Immature natural killer cell (primary cell): ENCODE measurements around the gene HCN2. TPM values are rescaled to one million over a fixed set of nuclear protein-coding genes. Genes with fewer than 3 reads are reported as not detected.
A peak's percentile ranks its signal among the peaks of the same experiment; 100 is the strongest.
"Not testable (repeated sequence)": the region's sequence is repeated elsewhere in the genome, so short reads cannot be mapped to it uniquely, and the experiment has no call there.

ENCODE experiments used
- DNase-seq, 3 donors: peaks; one replicate each; pipeline ENCODE4 v3.0.0; 2022; ENCODE audit warnings: mixed read lengths in 1 of 3
- H3K27ac Mint-ChIP-seq, 6 donors: one replicate each; pipeline ENCODE4 v1.8.0; 2020; ENCODE audit warnings: mixed read lengths in 6 of 6, mild to moderate bottlenecking in 5 of 6, inconsistent platforms in 4 of 6, moderate library complexity in 3 of 6
- H3K27me3 Mint-ChIP-seq, 3 donors: one replicate each; pipeline ENCODE4 v1.8.0; 2020 to 2021; ENCODE audit warnings: low read depth in 3 of 3, mild to moderate bottlenecking in 3 of 3, mixed read lengths in 3 of 3, moderate library complexity in 3 of 3, inconsistent platforms in 1 of 3
- H3K36me3 Mint-ChIP-seq, 3 donors: one replicate each; pipeline ENCODE4 v1.8.0; 2020; ENCODE audit warnings: mixed read lengths in 3 of 3, inconsistent platforms in 2 of 3, mild to moderate bottlenecking in 2 of 3
- H3K4me1 Mint-ChIP-seq, 2 donors: one replicate each; pipeline ENCODE4 v1.8.0; 2020; ENCODE audit warnings: inconsistent platforms in 2 of 2, mild to moderate bottlenecking in 2 of 2, mixed read lengths in 2 of 2, moderate library complexity in 1 of 2
- H3K4me3 Mint-ChIP-seq, 5 donors: one replicate each; pipeline ENCODE4 v1.8.0; 2020; ENCODE audit warnings: mild to moderate bottlenecking in 5 of 5, mixed read lengths in 5 of 5, inconsistent platforms in 3 of 5, moderate library complexity in 3 of 5
- H3K9me3 Mint-ChIP-seq, 6 donors: one replicate each; pipeline ENCODE4 v1.8.0; 2020; ENCODE audit warnings: mild to moderate bottlenecking in 6 of 6, mixed read lengths in 6 of 6, inconsistent platforms in 4 of 6, moderate library complexity in 3 of 6
- polyA plus RNA-seq, 3 donors: library from polyadenylated mRNA; unstranded; fragments of 300-500 nt; fragmentation: Illumina TruSeq; gene quantifications; one replicate each; pipeline ENCODE4 v1.2.3, GENCODE V29; 2021

The HCN2 gene
- polyA plus RNA-seq, 3 donors from 2014 or later, result not detected

GRCh38 chr19:596263-596655 lies 6.6 kb downstream of the HCN2 start:
- H3K36me3 Mint-ChIP-seq, result no peaks in the 10 kb centered on the region
- no peaks in the 10 kb centered on the region for H3K9me3 Mint-ChIP-seq

GRCh38 chr19:597406-598315 lies 8.0 kb downstream of the HCN2 start:
- DNase-seq, result no peak
- Mint-ChIP-seq H3K4me3 (no peak overlapping the region), H3K9me3 (peaks cover 0 to 1% (median 0%) of the 10 kb centered on the region in 6 donors), H3K36me3 (no peaks in the 10 kb centered on the region), H3K4me1 (no peaks in the 10 kb centered on the region), H3K27me3 (peaks cover 0 to 8% (median 6%) of the 10 kb centered on the region in 3 donors), H3K27ac (no peak overlapping the region)

More at GRCh38 chr19:596263-596655, 6.6 kb downstream of the HCN2 start:
- Mint-ChIP-seq H3K27me3 (peaks cover 0 to 7% (median 6%) of the 10 kb centered on the region in 3 donors), H3K4me1 (peaks cover 0 to 1% of the 10 kb centered on the region in 2 donors), H3K27ac (no peak overlapping the region), H3K4me3 (no peak overlapping the region)
- DNase-seq, result no peak

- Mint-ChIP-seq H3K9me3 (peaks cover 0 to 1% (median 0%) of the 10 kb centered on the region in 6 donors), H3K4me3 (no peak overlapping the region), H3K36me3 (no peaks in the 10 kb centered on the region), H3K4me1 (no peaks in the 10 kb centered on the region), H3K27me3 (peaks cover 0 to 7% (median 0%) of the 10 kb centered on the region in 3 donors), H3K27ac (no peak overlapping the region)
- no peak for DNase-seq
Observed at GRCh38 chr19:601310-601709, 11.6 kb downstream of the HCN2 start.

GRCh38 chr19:601790-602189 lies 12.1 kb downstream of the HCN2 start:
- Mint-ChIP-seq H3K36me3 (no peaks in the 10 kb centered on the region), H3K27ac (no peak overlapping the region), H3K9me3 (peaks cover 0 to 1% (median 0%) of the 10 kb centered on the region in 6 donors), H3K4me1 (no peaks in the 10 kb centered on the region), H3K4me3 (no peak overlapping the region), H3K27me3 (peaks cover 0 to 7% (median 0%) of the 10 kb centered on the region in 3 donors)
- DNase-seq, result no peak

- Mint-ChIP-seq H3K36me3 (no peaks in the 10 kb centered on the region), H3K27me3 (peaks cover 0 to 7% (median 0%) of the 10 kb centered on the region in 3 donors), H3K4me3 (no peak overlapping the region), H3K27ac (no peak overlapping the region), H3K9me3 (peaks cover 0 to 1% (median 0%) of the 10 kb centered on the region in 6 donors), H3K4me1 (no peaks in the 10 kb centered on the region)
- DNase-seq, result no peak
Observed at GRCh38 chr19:602391-603301, 13.0 kb downstream of the HCN2 start.

GRCh38 chr19:603302-603639 lies 13.6 kb downstream of the HCN2 start:
- H3K4me1 Mint-ChIP-seq, H3K9me3 Mint-ChIP-seq, H3K4me3 Mint-ChIP-seq, H3K36me3 Mint-ChIP-seq, H3K27me3 Mint-ChIP-seq, DNase-seq, H3K27ac Mint-ChIP-seq: not testable (repeated sequence)

GRCh38 chr19:603779-604178 lies 14.1 kb downstream of the HCN2 start:
- not testable (repeated sequence) for H3K27ac Mint-ChIP-seq, H3K27me3 Mint-ChIP-seq, DNase-seq, H3K4me3 Mint-ChIP-seq, H3K4me1 Mint-ChIP-seq, H3K36me3 Mint-ChIP-seq, H3K9me3 Mint-ChIP-seq

- Mint-ChIP-seq H3K4me3 (no peak overlapping the region), H3K27me3 (peaks cover 0 to 7% (median 0%) of the 10 kb centered on the region in 3 donors), H3K36me3 (no peaks in the 10 kb centered on the region), H3K4me1 (peaks cover 0 to 7% of the 10 kb centered on the region in 2 donors), H3K27ac (no peak overlapping the region), H3K9me3 (peaks cover 0 to 1% (median 0%) of the 10 kb centered on the region in 6 donors)
- peak; percentile 26 to 34 (median 32) for DNase-seq
Observed at GRCh38 chr19:604355-604754, 14.7 kb downstream of the HCN2 start.

- DNase-seq, H3K36me3 Mint-ChIP-seq, H3K9me3 Mint-ChIP-seq, H3K27me3 Mint-ChIP-seq, H3K27ac Mint-ChIP-seq: not testable (repeated sequence)
- H3K4me3 Mint-ChIP-seq, result peak overlapping the region in 2 of 5 donors; percentile 64 to 65
- peaks cover 5 to 12% of the 10 kb centered on the region in 2 donors for H3K4me1 Mint-ChIP-seq
Observed at GRCh38 chr19:605061-605971, 15.6 kb downstream of the HCN2 start.

GRCh38 chr19:607301-608154 lies 17.8 kb downstream of the HCN2 start:
- no peaks in the 10 kb centered on the region for H3K36me3 Mint-ChIP-seq
- H3K27me3 Mint-ChIP-seq, result peaks cover 0 to 3% (median 0%) of the 10 kb centered on the region in 3 donors
- no peak overlapping the region for H3K4me3 Mint-ChIP-seq
- no peak for DNase-seq
- peaks cover 0 to under 1% (median 0%) of the 10 kb centered on the region in 6 donors for H3K9me3 Mint-ChIP-seq
- H3K27ac Mint-ChIP-seq, result peak overlapping the region in 2 of 6 donors; percentile 39 to 40
- peaks cover 17 to 25% of the 10 kb centered on the region in 2 donors for H3K4me1 Mint-ChIP-seq

- Mint-ChIP-seq H3K27me3 (peaks cover 0 to 3% (median 0%) of the 10 kb centered on the region in 3 donors), H3K9me3 (no peaks in the 10 kb centered on the region), H3K36me3 (no peaks in the 10 kb centered on the region), H3K4me1 (peaks cover 17 to 25% of the 10 kb centered on the region in 2 donors), H3K27ac (peak overlapping the region in 2 of 6 donors; percentile 35 to 45), H3K4me3 (peak overlapping the region in 1 of 5 donors; percentile 68)
- no peak for DNase-seq
Observed at GRCh38 chr19:608155-609003, 18.7 kb downstream of the HCN2 start.

GRCh38 chr19:609004-609346 lies 19.3 kb downstream of the HCN2 start:
- peaks cover 17 to 25% of the 10 kb centered on the region in 2 donors for H3K4me1 Mint-ChIP-seq
- DNase-seq, result peak; percentile 36 to 46 (median 37)
- H3K9me3 Mint-ChIP-seq, result no peaks in the 10 kb centered on the region
- H3K4me3 Mint-ChIP-seq, result no peak overlapping the region
- H3K36me3 Mint-ChIP-seq, result no peaks in the 10 kb centered on the region
- peaks cover 0 to 3% (median 0%) of the 10 kb centered on the region in 3 donors for H3K27me3 Mint-ChIP-seq
- H3K27ac Mint-ChIP-seq, result no peak overlapping the region
